K562 (cell line): ENCODE results near the gene SLC1A2. TPM values are rescaled to one million over a fixed set of nuclear protein-coding genes. Genes with fewer than 3 reads are reported as not detected.

Experiments
- ATAC-seq: fragments of 200-7000 bp; cut with Tn5 transposase; 3 replicates; pipeline ENCODE4 v1.9.1; 2020; ENCODE audit warnings: moderate library complexity
- BruUV-seq: library from RNA; stranded (reverse); fragments of 400-500 nt; replicated peaks from 2 replicates; lab custom pipeline; 2021; lab: Mats Ljungman, UMichigan
- CTCF ChIA-PET: fragments of 300-600 bp; formaldehyde crosslinking; extraction: SDS; loops from one replicate; lab custom pipeline; 2021; ENCODE audit warnings: low intra/inter-chr PET ratio; lab: Yijun Ruan, JAX
- POLR2A ChIA-PET: fragments of 300-600, 350-650 bp; sonication (Branson Sonifier 250); formaldehyde crosslinking; extraction: SDS; loops from one replicate; lab custom pipeline; 2021; ENCODE audit warnings: antibody characterized with exemption, inconsistent platforms; lab: Yijun Ruan, JAX
- DNase-seq, 4 experiments: peaks; one replicate each; pipeline versions ENCODE4 v3.0.0 to v3.0.0-alpha.2; 2011 to 2018; ENCODE audit warnings: low spot score in 3 of 4, mixed read lengths in 3 of 4; ENCODE audit errors: extremely low read depth in 1 of 4
- FAIRE-seq: peaks from 2 replicates; lab custom pipeline; 2011; peaks lifted over from hg19 to GRCh38; lab: Jason Lieb, UNC
- H2AFZ ChIP-seq: 2 replicates; pipeline ENCODE4 v1.6.0; 2011; ENCODE audit warnings: low read depth, low read length, control low read depth, inconsistent platforms
- H3K27ac ChIP-seq: fragments of 200-600 bp; 3 replicates; pipeline ENCODE4 v1.8.0; 2011; ENCODE audit warnings: low read depth, mild to moderate bottlenecking, control low read depth, inconsistent platforms, low read length, moderate library complexity, mixed read lengths; ENCODE audit errors: extremely low read depth
- H3K27me3 ChIP-seq, 2 experiments: fragments of 300-600 bp in 1 of 2; 2 replicates in 1 of 2; 3 replicates in 1 of 2; pipeline versions ENCODE4 v1.6.0 to v1.8.0; 2011; ENCODE audit warnings: inconsistent platforms in 2 of 2, low read length in 2 of 2, mild to moderate bottlenecking in 1 of 2, mixed read lengths in 1 of 2, moderate library complexity in 1 of 2; ENCODE audit not compliant: control insufficient read depth in 2 of 2, insufficient read depth in 2 of 2
- H3K36me3 ChIP-seq: fragments of 300-600 bp; 3 replicates; pipeline ENCODE4 v1.8.0; 2011; ENCODE audit warnings: mild to moderate bottlenecking, low read length, inconsistent platforms; ENCODE audit not compliant: control insufficient read depth, insufficient read depth
- H3K4me1 ChIP-seq, 2 experiments: fragments of 200-600 bp in 1 of 2; replicated peaks in 1 of 2; 2 replicates in 1 of 2; 3 replicates in 1 of 2; pipeline versions ENCODE4 v1.5.1 to v1.8.0; 2011; ENCODE audit warnings: inconsistent platforms in 2 of 2, low read length in 2 of 2, mild to moderate bottlenecking in 1 of 2, mixed read lengths in 1 of 2, moderate library complexity in 1 of 2; ENCODE audit not compliant: control insufficient read depth in 2 of 2, insufficient read depth in 2 of 2
- H3K4me2 ChIP-seq: 2 replicates; pipeline ENCODE4 v1.6.1; 2011; ENCODE audit warnings: low read length, control low read depth, inconsistent platforms, mixed read lengths; ENCODE audit not compliant: insufficient read depth
- H3K4me3 ChIP-seq: fragments of 200-600 bp; sonication (generic), shearing (Covaris generic); 2 replicates; pipeline ENCODE4 v1.5.1; 2016; ENCODE audit warnings: control low read depth, inconsistent platforms
- H3K79me2 ChIP-seq: fragments of 200-600 bp; 3 replicates; pipeline ENCODE4 v1.8.0; 2011; ENCODE audit warnings: low read length, inconsistent platforms; ENCODE audit not compliant: control insufficient read depth, insufficient read depth
- H3K9ac ChIP-seq, 2 experiments: 2 replicates each; pipeline versions ENCODE4 v1.6.0 to v1.6.1; 2011; ENCODE audit warnings: low read depth in 2 of 2, low read length in 2 of 2, control low read depth in 1 of 2, inconsistent platforms in 1 of 2, mild to moderate bottlenecking in 1 of 2, mixed read lengths in 1 of 2; ENCODE audit not compliant: insufficient read depth in 1 of 2
- H3K9me1 ChIP-seq: one replicate; pipeline ENCODE4 v1.6.0; 2011; ENCODE audit warnings: inconsistent platforms, mild to moderate bottlenecking, low read length, moderate library complexity; ENCODE audit not compliant: control insufficient read depth, insufficient read depth
- H3K9me3 ChIP-seq: replicated peaks from 2 replicates; pipeline ENCODE4 v1.5.1; 2011; ENCODE audit warnings: low read depth, low read length, inconsistent platforms; ENCODE audit not compliant: control insufficient read depth, insufficient read depth
- H4K20me1 ChIP-seq: replicated peaks from 2 replicates; pipeline ENCODE4 v1.6.1; 2011; ENCODE audit warnings: low read length, inconsistent platforms, mixed read lengths; ENCODE audit not compliant: control insufficient read depth, insufficient read depth
- CEBPG ChIP-seq, 3 experiments: fragments of 200-800 bp in 1 of 3; sonication (Bioruptor generic) in 1 of 3; sonication (generic) in 1 of 3; formaldehyde crosslinking in 1 of 3; IDR thresholded peaks in 2 of 3; conservative IDR thresholded peaks in 1 of 3; 2 replicates each; pipeline versions ENCODE4 v1.6.1 to v1.8.0; 2016 to 2022; ENCODE audit warnings: missing compliant biosample characterization in 2 of 3, missing genetic modification characterization in 2 of 3, mild to moderate bottlenecking in 1 of 3, missing genetic modification reagents in 1 of 3
- ETS2 ChIP-seq: IDR thresholded peaks from 2 replicates; pipeline ENCODE4 v1.6.1; 2016; ENCODE audit warnings: borderline replicate concordance, missing genetic modification characterization, mild to moderate bottlenecking, moderate library complexity, missing compliant biosample characterization; ENCODE audit not compliant: poor library complexity, severe bottlenecking
- MEIS2 ChIP-seq: fragments of 450-650 bp; IDR thresholded peaks from 2 replicates; pipeline ENCODE4 v1.6.1; 2014; ENCODE audit warnings: mild to moderate bottlenecking; ENCODE audit not compliant: partially characterized antibody
- WGBS: fragments of 100-300 bp; shearing (Covaris generic); methylation state at CpG from one replicate; pipeline ENCODE4 v1.1.6; 2016; ENCODE audit warnings: low coverage, mixed read lengths; ENCODE audit not compliant: insufficient coverage; ENCODE audit errors: missing lambda C conversion rate; 5-methylcytosine and 5-hydroxymethylcytosine counted together
- in situ Hi-C: fragments of 300-500 bp; cut with MboI; formaldehyde crosslinking; loops from 4 replicates; pipeline ENCODE4 v1.15.0; 2018; ENCODE audit warnings: inconsistent platforms, mixed read lengths
- intact Hi-C: fragments of 100-400 bp; cut with micrococcal nuclease; formaldehyde crosslinking; loops from 2 replicates; pipeline ENCODE4 v1.14.2; 2022
- polyA plus RNA-seq, 8 experiments: library from polyadenylated mRNA; depleted of rRNA in 4 of 8; stranded (reverse) in 5 of 8; unstranded in 3 of 8; fragments of >200 nt; fragmentation: Nextera tagmentation in 2 of 8; fragmentation: Illumina TruSeq in 1 of 8; extraction: Ambion mirVana in 2 of 8; extraction: Trizol in 1 of 8; gene quantifications; 2 replicates each; pipeline versions ENCODE4 v1.2.1 to v1.2.3, GENCODE V29; 2011 to 2014; ENCODE audit warnings: inconsistent platforms in 1 of 8, missing spikeins in 1 of 8
- total RNA-seq, 7 experiments: library from RNA; depleted of rRNA in 6 of 7; stranded (reverse); fragments of >200 nt in 6 of 7; fragmentation: Illumina TruSeq in 2 of 7; extraction: Trizol in 2 of 7; gene quantifications; 2 replicates each; pipeline versions ENCODE4 v1.2.1 to v1.2.3, GENCODE V29; 2011 to 2021; ENCODE audit warnings: low replicate concordance in 1 of 7

Gene SLC1A2
- total and polyA plus RNA-seq, 9 of the 15 experiments (the other 6 are each of a cell fraction or from before 2014, with no cell fraction given), result 0.03 to 0.07 (median 0.04) TPM; not detected in 5

GRCh38 chr11:35322318-35322979, 96.9 kb downstream of the SLC1A2 start:
- no peaks in the 10 kb centered on the region for H3K79me2 ChIP-seq
- CTCF ChIA-PET, result no interaction called here
- H4K20me1 ChIP-seq, result no peaks in the 10 kb centered on the region; the same call in 1 of the 2 replicates
- no peaks in the 10 kb centered on the region; a peak in 2 of 5 replicates for H3K4me1 ChIP-seq
- no peaks in the 10 kb centered on the region for H3K36me3 ChIP-seq
- no peak for FAIRE-seq
- no TSS peak for BruUV-seq
- no peak overlapping the region for H3K27ac ChIP-seq
- no peak overlapping the region for H3K4me2 ChIP-seq
- no peak overlapping the region for H3K4me3 ChIP-seq
- ATAC-seq, result no peak
- in situ Hi-C loops (no loop called here), intact Hi-C loops (no loop called here)
- POLR2A ChIA-PET, result no interaction called here
- DNase-seq, result no peak
- peaks cover 5 to 6% of the 10 kb centered on the region in 2 experiments; a peak in 4 of 5 replicates for H3K27me3 ChIP-seq
- WGBS, result 2% methylated on average over 3 of the region's 3 CpGs
- no peaks in the 10 kb centered on the region for H3K9me3 ChIP-seq
- H3K9ac ChIP-seq, result no peak overlapping the region
- no peak overlapping the region for H2AFZ ChIP-seq
- TF ChIP-seq ETS2 (tag) (no peak), MEIS2 (no peak), CEBPG (CRISPR knock-in tag; IDR thresholded peaks at IDR 0.05) (no peak), CEBPG (tag; conservative IDR thresholded peaks at IDR 0.05 in 1 of 2, IDR thresholded peaks at IDR 0.05 in 1 of 2) (peak in 1 of 2 experiments; percentile 9; a peak in 1 of 4 replicates)
- no peaks in the 10 kb centered on the region for H3K9me1 ChIP-seq
